ENCODE measurements around the gene FOXP1.

FOXP1 gene

DNA sequence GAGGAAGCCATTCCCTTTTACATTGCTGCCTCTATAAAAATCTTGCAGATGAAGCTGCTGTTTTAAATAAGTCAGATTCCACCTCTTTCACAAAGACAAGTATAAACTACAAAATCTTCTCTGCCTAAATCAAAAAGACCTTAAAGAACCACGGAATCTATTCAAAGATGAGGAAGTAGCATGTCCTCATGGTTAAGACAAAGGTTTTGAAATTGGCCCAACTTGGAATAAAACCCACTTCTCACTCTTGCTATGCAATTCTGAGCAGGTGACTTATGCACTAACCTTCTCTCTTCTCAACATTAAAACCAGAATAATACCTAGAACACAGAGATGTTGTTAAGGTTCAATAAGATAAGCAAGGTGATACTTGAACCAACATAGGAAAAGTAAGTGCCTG, 97.6 kb downstream of the FOXP1 start:
- TF ChIP-seq, protein P1, sequence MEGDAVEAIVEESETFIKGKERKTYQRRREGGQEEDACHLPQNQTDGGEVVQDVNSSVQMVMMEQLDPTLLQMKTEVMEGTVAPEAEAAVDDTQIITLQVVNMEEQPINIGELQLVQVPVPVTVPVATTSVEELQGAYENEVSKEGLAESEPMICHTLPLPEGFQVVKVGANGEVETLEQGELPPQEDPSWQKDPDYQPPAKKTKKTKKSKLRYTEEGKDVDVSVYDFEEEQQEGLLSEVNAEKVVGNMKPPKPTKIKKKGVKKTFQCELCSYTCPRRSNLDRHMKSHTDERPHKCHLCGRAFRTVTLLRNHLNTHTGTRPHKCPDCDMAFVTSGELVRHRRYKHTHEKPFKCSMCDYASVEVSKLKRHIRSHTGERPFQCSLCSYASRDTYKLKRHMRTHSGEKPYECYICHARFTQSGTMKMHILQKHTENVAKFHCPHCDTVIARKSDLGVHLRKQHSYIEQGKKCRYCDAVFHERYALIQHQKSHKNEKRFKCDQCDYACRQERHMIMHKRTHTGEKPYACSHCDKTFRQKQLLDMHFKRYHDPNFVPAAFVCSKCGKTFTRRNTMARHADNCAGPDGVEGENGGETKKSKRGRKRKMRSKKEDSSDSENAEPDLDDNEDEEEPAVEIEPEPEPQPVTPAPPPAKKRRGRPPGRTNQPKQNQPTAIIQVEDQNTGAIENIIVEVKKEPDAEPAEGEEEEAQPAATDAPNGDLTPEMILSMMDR (IDR thresholded peaks at IDR 0.05; ENCODE audit: low read depth, low read length, poor library complexity, severe bottlenecking) = no peak
- no peak for TF ChIP-seq EZH2phosphoT487 (IDR thresholded peaks at IDR 0.05; ENCODE audit: borderline replicate concordance, low read length)
- no peaks in the 10 kb centered on the region for H3K9me2 ChIP-seq (replicated peaks; ENCODE audit: control insufficient read depth, low read length)
- H3K27ac ChIP-seq (ENCODE audit: low read depth, low read length) = no peak overlapping the region
- peaks cover 91% of the 10 kb centered on the region for H3K79me2 ChIP-seq (ENCODE audit: control insufficient read depth, low read length)
- H3K36me3 ChIP-seq (ENCODE audit: control insufficient read depth, low read length) = peaks cover 38% of the 10 kb centered on the region
- no peaks in the 10 kb centered on the region for H4K20me1 ChIP-seq (ENCODE audit: control insufficient read depth, insufficient read depth, low read depth, low read length)
- no peak overlapping the region for H3K4me2 ChIP-seq (ENCODE audit: low read length)
- H3F3A ChIP-seq (ENCODE audit: control insufficient read depth, insufficient read depth) = no peaks in the 10 kb centered on the region
- no peaks in the 10 kb centered on the region for H3K27me3 ChIP-seq (ENCODE audit: control insufficient read depth, low read length)
- H3K9me3 ChIP-seq (ENCODE audit: control insufficient read depth, insufficient read depth, low read length) = no peaks in the 10 kb centered on the region
- H3K4me3 ChIP-seq (ENCODE audit: low read length) = no peak overlapping the region
- H3K4me1 ChIP-seq (ENCODE audit: control insufficient read depth, low read length) = peaks cover 60% of the 10 kb centered on the region

GRCh38 chr3:71484452-71484851, 99.1 kb downstream of the FOXP1 start:
- no peaks in the 10 kb centered on the region for H3K27me3 ChIP-seq (ENCODE audit: control insufficient read depth, low read length)
- H3K79me2 ChIP-seq (ENCODE audit: control insufficient read depth, low read length) = peaks cover 95% of the 10 kb centered on the region
- peak overlapping the region; percentile 20; the same call in 1 of the 2 replicates for H3K4me2 ChIP-seq (ENCODE audit: low read length)
- H3K9me3 ChIP-seq (ENCODE audit: control insufficient read depth, insufficient read depth, low read length) = no peaks in the 10 kb centered on the region
- TF ChIP-seq, protein P1 (IDR thresholded peaks at IDR 0.05; ENCODE audit: low read depth, low read length, poor library complexity, severe bottlenecking) = no peak
- H3K36me3 ChIP-seq (ENCODE audit: control insufficient read depth, low read length) = peaks cover 24% of the 10 kb centered on the region
- no peak overlapping the region for H3K27ac ChIP-seq (ENCODE audit: low read depth, low read length)
- H3K4me3 ChIP-seq (ENCODE audit: low read length) = no peak overlapping the region
- peaks cover 63% of the 10 kb centered on the region for H3K4me1 ChIP-seq (ENCODE audit: control insufficient read depth, low read length)
- no peaks in the 10 kb centered on the region for H3F3A ChIP-seq (ENCODE audit: control insufficient read depth, insufficient read depth)
- no peaks in the 10 kb centered on the region for H4K20me1 ChIP-seq (ENCODE audit: control insufficient read depth, insufficient read depth, low read depth, low read length)
- no peaks in the 10 kb centered on the region for H3K9me2 ChIP-seq (replicated peaks; ENCODE audit: control insufficient read depth, low read length)

DNA sequence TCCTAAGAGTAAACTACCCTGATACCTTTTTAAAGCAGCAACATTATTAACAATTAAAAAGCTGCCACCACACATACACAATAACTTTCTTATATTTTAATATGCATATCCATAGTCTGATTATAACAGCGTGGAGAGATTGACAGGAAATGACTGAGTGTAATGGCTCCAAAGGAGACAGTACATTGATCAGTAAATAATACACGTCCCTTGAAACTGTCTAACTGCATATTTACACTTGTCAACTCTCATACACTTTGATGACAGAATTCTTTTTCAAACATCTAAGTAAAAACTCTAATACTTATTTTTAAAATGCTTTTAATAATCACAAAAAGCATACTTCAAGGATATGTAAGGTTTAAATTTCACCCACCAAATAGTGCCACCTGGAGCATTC, 99.5 kb downstream of the FOXP1 start:
- no peaks in the 10 kb centered on the region for H4K20me1 ChIP-seq (ENCODE audit: control insufficient read depth, insufficient read depth, low read depth, low read length)
- H3K9me2 ChIP-seq (replicated peaks; ENCODE audit: control insufficient read depth, low read length) = no peaks in the 10 kb centered on the region
- no peak overlapping the region for H3K4me3 ChIP-seq (ENCODE audit: low read length)
- no peaks in the 10 kb centered on the region for H3K27me3 ChIP-seq (ENCODE audit: control insufficient read depth, low read length)
- no peaks in the 10 kb centered on the region for H3K9me3 ChIP-seq (ENCODE audit: control insufficient read depth, insufficient read depth, low read length)
- H3K27ac ChIP-seq (ENCODE audit: low read depth, low read length) = no peak overlapping the region
- peak overlapping the region; percentile 20; the same call in 1 of the 2 replicates for H3K4me2 ChIP-seq (ENCODE audit: low read length)
- peaks cover 59% of the 10 kb centered on the region for H3K4me1 ChIP-seq (ENCODE audit: control insufficient read depth, low read length)
- no peaks in the 10 kb centered on the region for H3F3A ChIP-seq (ENCODE audit: control insufficient read depth, insufficient read depth)
- no peak for TF ChIP-seq EZH2phosphoT487 (IDR thresholded peaks at IDR 0.05; ENCODE audit: borderline replicate concordance, low read length)
- TF ChIP-seq, protein P1 (IDR thresholded peaks at IDR 0.05; ENCODE audit: low read depth, low read length, poor library complexity, severe bottlenecking) = no peak
- H3K36me3 ChIP-seq (ENCODE audit: control insufficient read depth, low read length) = peaks cover 20% of the 10 kb centered on the region
- peaks cover 95% of the 10 kb centered on the region for H3K79me2 ChIP-seq (ENCODE audit: control insufficient read depth, low read length)

DNA sequence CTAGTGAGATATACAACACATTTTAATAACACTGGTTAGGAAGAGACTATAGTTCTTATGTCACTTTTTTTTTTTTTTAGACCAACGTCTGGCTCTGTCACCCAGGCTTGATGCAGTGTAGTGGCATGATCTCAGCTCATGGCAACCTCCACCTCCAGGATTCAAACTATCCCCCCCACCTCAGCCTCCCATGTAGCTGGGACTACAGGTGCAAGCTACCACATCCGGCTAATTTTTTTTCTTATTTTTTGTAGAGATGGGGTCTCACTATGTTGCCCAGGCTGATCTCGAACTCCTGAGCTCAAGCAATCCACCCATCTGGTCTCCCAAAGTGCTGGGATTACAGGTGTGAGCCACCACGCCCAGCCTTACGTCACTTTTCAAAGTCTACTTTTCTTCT, 100.8 kb downstream of the FOXP1 start:
- no peak overlapping the region for H3K4me3 ChIP-seq (ENCODE audit: low read length)
- H3F3A ChIP-seq (ENCODE audit: control insufficient read depth, insufficient read depth) = no peaks in the 10 kb centered on the region
- H3K27me3 ChIP-seq (ENCODE audit: control insufficient read depth, low read length) = no peaks in the 10 kb centered on the region
- peaks cover 46% of the 10 kb centered on the region for H3K4me1 ChIP-seq (ENCODE audit: control insufficient read depth, low read length)
- peaks cover 21% of the 10 kb centered on the region for H3K36me3 ChIP-seq (ENCODE audit: control insufficient read depth, low read length)
- H3K79me2 ChIP-seq (ENCODE audit: control insufficient read depth, low read length) = peaks cover 96% of the 10 kb centered on the region
- no peak for TF ChIP-seq EZH2phosphoT487 (IDR thresholded peaks at IDR 0.05; ENCODE audit: borderline replicate concordance, low read length)
- TF ChIP-seq, protein P1 (IDR thresholded peaks at IDR 0.05; ENCODE audit: low read depth, low read length, poor library complexity, severe bottlenecking) = no peak
- no peaks in the 10 kb centered on the region for H4K20me1 ChIP-seq (ENCODE audit: control insufficient read depth, insufficient read depth, low read depth, low read length)
- H3K9me3 ChIP-seq (ENCODE audit: control insufficient read depth, insufficient read depth, low read length) = no peaks in the 10 kb centered on the region
- no peak overlapping the region for H3K4me2 ChIP-seq (ENCODE audit: low read length)
- no peaks in the 10 kb centered on the region for H3K9me2 ChIP-seq (replicated peaks; ENCODE audit: control insufficient read depth, low read length)
- H3K27ac ChIP-seq (ENCODE audit: low read depth, low read length) = no peak overlapping the region
